ENCODE measurements around the gene SCAF11. TPM values are rescaled to one million over a fixed set of nuclear protein-coding genes. Genes with fewer than 3 reads are reported as not detected.
"Not testable (repeated sequence)": the region's sequence is repeated elsewhere in the genome, so short reads cannot be mapped to it uniquely, and the experiment has no call there.

SCAF11 gene
- polyA plus RNA-seq, 1 donor from 2014 or later, result 20.4 TPM

- no peaks in the 10 kb centered on the region for H3K9me2 ChIP-seq (ENCODE audit: insufficient read depth, low read length)
- H3K9ac ChIP-seq (ENCODE audit: low read length), result no peak overlapping the region
- no peak overlapping the region for H3K27ac ChIP-seq (ENCODE audit: low read length)
- no peaks in the 10 kb centered on the region for H4K20me1 ChIP-seq (ENCODE audit: insufficient read depth)
- H3K27me3 ChIP-seq (ENCODE audit: insufficient read depth, low read depth, low read length), result no peaks in the 10 kb centered on the region
- no peak overlapping the region for H3K4me3 ChIP-seq (ENCODE audit: low read length)
- H2AFZ ChIP-seq (ENCODE audit: low read depth, low read length), result no peak overlapping the region
- TF ChIP-seq TAF1 (IDR thresholded peaks at IDR 0.05; ENCODE audit: low read depth) (no peak), MXI1 (conservative IDR thresholded peaks at IDR 0.05; ENCODE audit: poor library complexity, severe bottlenecking) (no peak), RAD21 (conservative IDR thresholded peaks at IDR 0.05) (no peak), EZH2 (IDR thresholded peaks at IDR 0.05; ENCODE audit: borderline replicate concordance, insufficient read depth, low read length, poor library complexity, severe bottlenecking) (no peak), EP300 (conservative IDR thresholded peaks at IDR 0.05; ENCODE audit: poor library complexity, severe bottlenecking) (no peak), POLR2AphosphoS5 (IDR thresholded peaks at IDR 0.05) (no peak), SMC3 (conservative IDR thresholded peaks at IDR 0.05; ENCODE audit: poor library complexity) (no peak)
- TF ChIP-seq, protein P1, sequence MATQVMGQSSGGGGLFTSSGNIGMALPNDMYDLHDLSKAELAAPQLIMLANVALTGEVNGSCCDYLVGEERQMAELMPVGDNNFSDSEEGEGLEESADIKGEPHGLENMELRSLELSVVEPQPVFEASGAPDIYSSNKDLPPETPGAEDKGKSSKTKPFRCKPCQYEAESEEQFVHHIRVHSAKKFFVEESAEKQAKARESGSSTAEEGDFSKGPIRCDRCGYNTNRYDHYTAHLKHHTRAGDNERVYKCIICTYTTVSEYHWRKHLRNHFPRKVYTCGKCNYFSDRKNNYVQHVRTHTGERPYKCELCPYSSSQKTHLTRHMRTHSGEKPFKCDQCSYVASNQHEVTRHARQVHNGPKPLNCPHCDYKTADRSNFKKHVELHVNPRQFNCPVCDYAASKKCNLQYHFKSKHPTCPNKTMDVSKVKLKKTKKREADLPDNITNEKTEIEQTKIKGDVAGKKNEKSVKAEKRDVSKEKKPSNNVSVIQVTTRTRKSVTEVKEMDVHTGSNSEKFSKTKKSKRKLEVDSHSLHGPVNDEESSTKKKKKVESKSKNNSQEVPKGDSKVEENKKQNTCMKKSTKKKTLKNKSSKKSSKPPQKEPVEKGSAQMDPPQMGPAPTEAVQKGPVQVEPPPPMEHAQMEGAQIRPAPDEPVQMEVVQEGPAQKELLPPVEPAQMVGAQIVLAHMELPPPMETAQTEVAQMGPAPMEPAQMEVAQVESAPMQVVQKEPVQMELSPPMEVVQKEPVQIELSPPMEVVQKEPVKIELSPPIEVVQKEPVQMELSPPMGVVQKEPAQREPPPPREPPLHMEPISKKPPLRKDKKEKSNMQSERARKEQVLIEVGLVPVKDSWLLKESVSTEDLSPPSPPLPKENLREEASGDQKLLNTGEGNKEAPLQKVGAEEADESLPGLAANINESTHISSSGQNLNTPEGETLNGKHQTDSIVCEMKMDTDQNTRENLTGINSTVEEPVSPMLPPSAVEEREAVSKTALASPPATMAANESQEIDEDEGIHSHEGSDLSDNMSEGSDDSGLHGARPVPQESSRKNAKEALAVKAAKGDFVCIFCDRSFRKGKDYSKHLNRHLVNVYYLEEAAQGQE (IDR thresholded peaks at IDR 0.05; ENCODE audit: borderline replicate concordance), result no peak
- TF ChIP-seq, protein P2, sequence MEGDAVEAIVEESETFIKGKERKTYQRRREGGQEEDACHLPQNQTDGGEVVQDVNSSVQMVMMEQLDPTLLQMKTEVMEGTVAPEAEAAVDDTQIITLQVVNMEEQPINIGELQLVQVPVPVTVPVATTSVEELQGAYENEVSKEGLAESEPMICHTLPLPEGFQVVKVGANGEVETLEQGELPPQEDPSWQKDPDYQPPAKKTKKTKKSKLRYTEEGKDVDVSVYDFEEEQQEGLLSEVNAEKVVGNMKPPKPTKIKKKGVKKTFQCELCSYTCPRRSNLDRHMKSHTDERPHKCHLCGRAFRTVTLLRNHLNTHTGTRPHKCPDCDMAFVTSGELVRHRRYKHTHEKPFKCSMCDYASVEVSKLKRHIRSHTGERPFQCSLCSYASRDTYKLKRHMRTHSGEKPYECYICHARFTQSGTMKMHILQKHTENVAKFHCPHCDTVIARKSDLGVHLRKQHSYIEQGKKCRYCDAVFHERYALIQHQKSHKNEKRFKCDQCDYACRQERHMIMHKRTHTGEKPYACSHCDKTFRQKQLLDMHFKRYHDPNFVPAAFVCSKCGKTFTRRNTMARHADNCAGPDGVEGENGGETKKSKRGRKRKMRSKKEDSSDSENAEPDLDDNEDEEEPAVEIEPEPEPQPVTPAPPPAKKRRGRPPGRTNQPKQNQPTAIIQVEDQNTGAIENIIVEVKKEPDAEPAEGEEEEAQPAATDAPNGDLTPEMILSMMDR (IDR thresholded peaks at IDR 0.05; ENCODE audit: poor library complexity, severe bottlenecking), result no peak
- no peaks in the 10 kb centered on the region for H3F3A ChIP-seq (ENCODE audit: insufficient read depth, low read length, poor library complexity, severe bottlenecking)
- H3K36me3 ChIP-seq (ENCODE audit: insufficient read depth, low read length), result no peaks in the 10 kb centered on the region
- no peaks in the 10 kb centered on the region for H3K79me2 ChIP-seq (replicated peaks; ENCODE audit: insufficient read depth, low read length)
- H3K9me3 ChIP-seq (ENCODE audit: low read length), result no peaks in the 10 kb centered on the region
- H3K4me2 ChIP-seq (ENCODE audit: low read length), result no peak overlapping the region
Observed at GRCh38 chr12:46020768-46021167, 30.4 kb upstream of the SCAF11 start.

- H3K9me2 ChIP-seq (ENCODE audit: insufficient read depth, low read length); H4K20me1 ChIP-seq (ENCODE audit: insufficient read depth); H3K4me2 ChIP-seq (ENCODE audit: low read length); H3K9me3 ChIP-seq (ENCODE audit: low read length); H3K27ac ChIP-seq (ENCODE audit: low read length); H3K4me3 ChIP-seq (ENCODE audit: low read length); H3K27me3 ChIP-seq (ENCODE audit: insufficient read depth, low read depth, low read length); H2AFZ ChIP-seq (ENCODE audit: low read depth, low read length); H3F3A ChIP-seq (ENCODE audit: insufficient read depth, low read length, poor library complexity, severe bottlenecking); H3K79me2 ChIP-seq (replicated peaks; ENCODE audit: insufficient read depth, low read length); H3K36me3 ChIP-seq (ENCODE audit: insufficient read depth, low read length); H3K9ac ChIP-seq (ENCODE audit: low read length): not testable (repeated sequence)
Observed at GRCh38 chr12:46018712-46019111, 28.3 kb upstream of the SCAF11 start.

DNA sequence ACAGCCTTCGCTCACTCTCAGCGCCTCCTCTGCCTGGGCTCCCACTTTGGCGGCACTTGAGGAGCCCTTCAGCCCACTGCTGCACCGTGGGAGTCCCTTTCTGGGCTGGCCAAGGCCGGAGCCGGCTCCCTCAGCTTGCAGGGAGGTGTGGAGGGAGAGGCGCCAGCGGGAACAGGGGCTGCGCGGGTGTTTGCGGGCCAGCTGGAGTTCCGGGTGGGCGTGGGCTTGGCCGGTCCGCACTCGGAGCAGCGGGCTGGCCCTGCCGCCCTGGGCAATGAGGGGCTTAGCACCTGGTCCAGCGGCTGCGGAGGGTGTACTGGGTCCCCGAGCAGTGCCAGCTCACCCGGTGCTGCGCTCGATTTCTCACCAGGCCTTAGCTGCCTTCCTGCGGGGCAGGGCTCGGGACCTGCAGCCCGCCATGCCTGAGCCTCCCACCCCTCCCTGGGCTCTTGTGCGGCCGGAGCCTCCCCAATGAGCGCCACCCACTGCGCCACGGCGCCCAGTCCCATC lies 27.5 kb upstream of the SCAF11 start:
- H2AFZ ChIP-seq (ENCODE audit: low read depth, low read length); H4K20me1 ChIP-seq (ENCODE audit: insufficient read depth); H3K9ac ChIP-seq (ENCODE audit: low read length); H3K27me3 ChIP-seq (ENCODE audit: insufficient read depth, low read depth, low read length); H3K9me3 ChIP-seq (ENCODE audit: low read length); H3F3A ChIP-seq (ENCODE audit: insufficient read depth, low read length, poor library complexity, severe bottlenecking); H3K27ac ChIP-seq (ENCODE audit: low read length); H3K9me2 ChIP-seq (ENCODE audit: insufficient read depth, low read length); H3K4me2 ChIP-seq (ENCODE audit: low read length); H3K4me3 ChIP-seq (ENCODE audit: low read length); H3K36me3 ChIP-seq (ENCODE audit: insufficient read depth, low read length); H3K79me2 ChIP-seq (replicated peaks; ENCODE audit: insufficient read depth, low read length): not testable (repeated sequence)

Measured in neural cell (in vitro differentiated cells).